Measurements from ENCODE around the gene PROCR. TPM values are rescaled to one million over a fixed set of nuclear protein-coding genes. Genes with fewer than 3 reads are reported as not detected.
"Not testable (repeated sequence)": the region's sequence is repeated elsewhere in the genome, so short reads cannot be mapped to it uniquely, and the experiment has no call there.

Gene PROCR
- total RNA-seq, result 9.5 TPM
- long read RNA-seq, transcript PROCR-201 (4 exons, 1,348 nt), result major isoform, 6 of 16 reads
- long read RNA-seq, partial matches to known transcripts, result 2 of 16 reads
- long read RNA-seq, other reads (novel, unspliced or antisense), result 8 of 16 reads

DNA sequence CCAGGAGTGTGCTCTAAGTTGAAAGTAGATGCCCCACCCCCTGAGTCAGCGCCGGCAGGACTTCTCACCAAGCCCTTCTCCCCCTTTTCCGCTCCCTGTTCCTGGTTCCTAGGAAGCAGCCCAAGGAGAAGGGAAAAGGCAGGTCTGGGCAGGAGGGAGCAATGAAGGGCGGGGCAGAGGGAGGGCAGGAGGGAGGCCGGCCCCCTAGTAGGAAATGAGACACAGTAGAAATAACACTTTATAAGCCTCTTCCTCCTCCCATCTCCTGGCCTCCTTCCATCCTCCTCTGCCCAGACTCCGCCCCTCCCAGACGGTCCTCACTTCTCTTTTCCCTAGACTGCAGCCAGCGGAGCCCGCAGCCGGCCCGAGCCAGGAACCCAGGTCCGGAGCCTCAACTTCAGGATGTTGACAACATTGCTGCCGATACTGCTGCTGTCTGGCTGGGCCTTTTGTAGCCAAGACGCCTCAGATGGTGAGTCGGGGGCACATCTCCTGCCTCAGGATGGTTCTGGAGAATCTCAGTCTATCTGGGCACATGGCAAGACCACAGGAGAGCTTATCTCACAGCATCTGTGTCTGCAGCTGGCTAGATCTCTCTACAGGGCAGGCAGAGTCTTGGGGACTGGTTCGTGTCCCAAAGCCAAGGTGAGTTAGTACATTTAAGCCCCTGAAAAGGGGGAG lies at the start of gene PROCR:
PROCR (plus strand) TSS at position 320 of the 681 bp plus-strand sequence; CDS start at position 403, 83 bp downstream.
- intact Hi-C loops (cut with micrococcal nuclease), result no loop called here
- DNase-seq, result peak; percentile 85
- peak; percentile 96 for ATAC-seq

- ATAC-seq, result no peak
- intact Hi-C loops (cut with micrococcal nuclease), result no loop called here
- DNase-seq, result no peak
These were observed 49.0 kb upstream of the PROCR start for GRCh38 chr20:35122756-35123405.

DNA sequence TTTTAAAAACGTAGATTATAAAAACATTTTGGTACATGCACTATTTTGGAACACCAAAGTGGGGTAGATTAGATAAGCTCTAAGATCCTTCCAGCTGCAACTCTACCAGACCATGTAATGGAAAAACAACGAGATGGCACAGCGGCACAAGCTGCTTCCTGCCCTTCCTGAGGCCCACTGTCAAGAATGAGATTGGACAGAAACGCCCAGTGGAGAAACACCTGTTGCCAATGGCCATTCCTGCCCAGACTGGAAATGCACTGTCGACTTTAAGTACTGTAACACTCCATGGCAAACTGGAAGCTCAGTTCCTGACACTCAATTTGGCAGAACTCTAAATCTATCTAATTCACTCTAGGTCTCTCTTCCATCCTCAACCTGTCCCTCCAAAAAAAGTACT lies 46.1 kb upstream of the PROCR start:
- DNase-seq (no peak), ATAC-seq (peak; percentile 25)
- intact Hi-C loops (cut with micrococcal nuclease), result no loop called here

DNA sequence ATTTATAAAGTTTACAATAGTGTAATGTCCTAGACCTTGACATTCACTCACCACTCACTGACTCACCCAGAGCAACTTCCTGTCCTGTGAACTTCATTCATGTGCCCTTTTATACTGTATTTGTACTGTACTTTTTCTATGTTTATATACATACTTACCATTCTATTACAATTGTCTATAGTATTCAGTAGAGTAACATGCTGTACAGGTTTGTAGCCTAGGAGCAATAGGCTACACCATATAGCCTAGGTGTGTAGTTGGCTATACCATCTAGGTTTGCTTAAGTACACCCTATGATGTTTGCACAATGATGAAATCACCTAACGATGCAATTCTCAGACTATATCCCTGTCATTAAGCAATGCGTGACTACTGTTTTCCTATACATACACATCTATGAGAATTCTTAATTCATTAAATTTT lies 42.2 kb upstream of the PROCR start:
- DNase-seq, result no peak
- intact Hi-C loops (cut with micrococcal nuclease), result no loop called here
- ATAC-seq, result no peak

DNA sequence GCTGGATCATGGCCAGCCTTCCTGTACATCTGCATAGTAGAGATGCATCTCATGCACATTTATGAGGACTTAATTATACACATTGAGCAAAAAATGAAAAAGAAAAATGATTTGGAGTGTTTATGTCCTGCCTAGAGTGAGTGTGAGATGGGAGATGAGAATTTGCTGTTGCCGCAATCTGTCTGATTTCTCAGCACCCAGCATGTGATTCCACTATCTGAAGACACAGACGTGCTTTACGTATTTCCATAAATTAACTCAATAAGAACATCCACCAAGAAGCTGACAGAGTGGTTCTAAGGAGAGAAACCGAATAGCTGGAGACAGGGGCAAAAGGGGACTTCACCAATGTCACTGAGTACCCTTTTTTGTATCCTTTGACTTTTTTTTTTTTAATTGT lies 39.9 kb upstream of the PROCR start:
- ATAC-seq (no peak), DNase-seq (no peak)

DNA sequence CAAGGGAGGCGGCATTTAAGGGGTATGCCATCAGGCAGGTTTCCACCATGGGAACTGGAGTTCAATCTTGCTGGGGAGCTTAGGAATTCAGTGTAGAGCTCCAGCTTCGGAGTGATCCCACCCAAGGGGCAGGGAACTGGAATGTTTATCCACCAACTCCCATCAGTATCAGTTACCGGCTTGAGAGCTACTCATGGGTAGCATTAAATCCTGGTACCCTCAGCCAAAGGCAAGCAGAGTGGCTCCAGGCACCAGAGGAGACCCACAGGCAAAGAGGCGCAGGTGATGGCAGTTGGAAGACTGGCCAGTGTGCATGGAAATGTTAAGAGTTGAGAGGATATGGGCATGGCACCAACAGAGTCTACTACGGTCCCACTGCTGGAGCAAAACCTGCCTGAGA lies 38.8 kb upstream of the PROCR start:
- intact Hi-C loops (cut with micrococcal nuclease), result no loop called here
- no peak for DNase-seq
- ATAC-seq, result no peak

More for the DNA sequence above, 39.9 kb upstream of the PROCR start:
- intact Hi-C loops (cut with micrococcal nuclease), result no loop called here

DNA sequence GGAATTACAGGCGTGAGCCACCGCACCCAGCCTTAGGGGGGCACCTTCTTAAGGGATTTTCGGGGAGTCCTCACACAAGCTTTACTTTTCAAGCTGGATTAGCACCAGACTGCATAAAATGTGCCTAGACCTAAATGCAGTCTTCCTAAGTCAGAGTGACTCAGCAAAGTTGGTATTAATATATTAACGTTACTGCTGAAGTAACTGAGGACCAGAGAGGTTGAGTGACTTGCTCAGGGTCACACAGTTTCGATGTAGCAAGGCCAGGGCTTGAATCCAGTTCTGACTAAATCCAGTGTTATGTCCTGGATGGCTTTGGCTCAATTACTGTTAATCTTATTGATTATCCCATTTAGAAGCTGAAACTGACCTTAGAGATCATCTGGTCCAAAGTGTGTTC lies 38.1 kb upstream of the PROCR start:
- no peak for DNase-seq
- no peak for ATAC-seq
- intact Hi-C loops (cut with micrococcal nuclease), result no loop called here

DNA sequence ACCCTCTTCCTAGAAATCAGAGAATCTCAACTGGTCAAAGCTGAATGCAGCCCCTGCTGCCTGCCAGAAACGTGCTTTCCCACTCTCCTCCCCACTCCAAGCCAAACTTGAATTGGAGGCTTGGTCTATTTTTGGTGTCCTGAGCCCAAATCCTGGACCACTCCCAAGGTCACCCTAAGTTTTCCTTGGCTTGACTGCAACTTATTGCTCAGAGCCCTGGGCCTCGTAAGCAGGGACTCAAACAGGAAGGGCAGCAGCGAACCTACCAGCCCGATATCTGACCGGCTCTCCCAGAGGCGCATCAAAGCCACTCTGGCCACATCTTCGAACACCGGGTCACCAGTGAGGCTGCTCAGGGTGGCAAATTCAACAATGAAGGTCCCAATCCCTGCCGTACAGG lies 37.4 kb upstream of the PROCR start:
- peak; percentile 37 for DNase-seq
- ATAC-seq, result peak; percentile 33
- intact Hi-C loops (cut with micrococcal nuclease), result no loop called here

DNA sequence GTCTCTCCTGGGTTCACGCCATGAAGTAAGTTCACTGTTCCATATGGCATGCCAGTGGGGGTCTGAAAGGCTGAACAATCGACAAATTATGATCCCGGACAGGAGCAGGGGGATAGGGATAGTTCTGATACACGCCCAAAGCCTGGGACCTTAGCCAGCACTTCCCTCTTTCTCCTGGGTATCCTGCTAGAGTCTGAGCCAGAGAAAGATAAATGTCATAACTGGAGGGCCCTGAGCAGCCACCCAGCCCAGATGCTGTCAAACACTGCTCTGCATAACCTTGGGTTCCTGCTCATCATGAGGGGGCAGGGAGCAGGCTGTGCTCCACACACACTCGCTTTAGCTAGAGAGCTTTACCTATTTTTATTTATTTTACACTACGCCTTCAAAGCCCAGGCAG lies 37.0 kb upstream of the PROCR start:
- DNase-seq (peak; percentile 67), ATAC-seq (peak; percentile 78)
- intact Hi-C loops (cut with micrococcal nuclease), result no loop called here

- ATAC-seq, result peak; percentile 80
- DNase-seq, result peak; percentile 36
- intact Hi-C loops (cut with micrococcal nuclease), result no loop called here
These were observed 35.8 kb upstream of the PROCR start for GRCh38 chr20:35135867-35136586.

DNA sequence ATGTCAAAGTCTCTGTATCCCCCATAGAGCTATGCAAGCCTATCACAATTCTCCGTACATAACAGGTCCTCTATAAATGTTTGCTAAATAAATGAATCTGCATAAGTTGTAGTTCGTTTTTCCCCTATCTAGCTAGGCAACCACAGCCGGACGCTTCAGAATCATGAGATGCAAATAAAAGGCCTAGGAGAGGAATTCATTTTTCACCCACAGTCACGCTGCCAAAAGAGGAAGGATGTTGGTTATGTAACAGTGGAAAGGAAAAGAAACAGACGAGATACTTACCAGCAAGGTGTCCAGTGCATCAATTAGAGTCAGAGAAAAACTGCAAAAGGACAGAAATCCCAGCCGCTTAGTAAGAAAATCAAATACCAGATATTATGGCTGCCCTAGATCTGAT lies 27.2 kb upstream of the PROCR start:
- intact Hi-C loops (cut with micrococcal nuclease), result loop anchor here (2.0 to 10.0 kb wide), 2 partner anchors 50 to 64 kb away; partner anchors contain the start of gene TRPC4AP
- ATAC-seq (no peak), DNase-seq (no peak)

DNA sequence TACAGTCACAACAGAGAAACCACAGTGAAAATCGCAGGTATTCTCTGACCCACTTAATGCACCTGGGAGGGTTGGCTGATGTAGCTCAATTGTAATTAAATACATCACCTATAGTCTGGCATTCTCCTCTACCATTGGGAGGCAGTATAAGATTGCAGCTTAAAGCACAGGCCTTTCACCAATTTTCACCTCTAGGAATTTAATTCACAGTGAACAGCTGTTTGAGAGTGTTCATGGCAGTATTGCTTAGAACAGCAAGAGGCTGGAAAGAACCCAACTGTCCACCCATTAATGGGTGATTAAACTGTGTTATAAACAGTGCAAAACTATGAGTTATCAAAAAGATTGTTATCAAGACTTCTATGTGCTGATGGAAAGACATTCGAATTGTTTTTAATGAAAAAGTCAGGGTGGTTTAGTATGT lies 26.7 kb upstream of the PROCR start:
- peak; percentile 47 for ATAC-seq
- DNase-seq, result no peak
- intact Hi-C loops (cut with micrococcal nuclease), result loop anchor here (2.0 to 10.0 kb wide), 2 partner anchors 50 to 64 kb away; partner anchors contain the start of gene TRPC4AP

DNA sequence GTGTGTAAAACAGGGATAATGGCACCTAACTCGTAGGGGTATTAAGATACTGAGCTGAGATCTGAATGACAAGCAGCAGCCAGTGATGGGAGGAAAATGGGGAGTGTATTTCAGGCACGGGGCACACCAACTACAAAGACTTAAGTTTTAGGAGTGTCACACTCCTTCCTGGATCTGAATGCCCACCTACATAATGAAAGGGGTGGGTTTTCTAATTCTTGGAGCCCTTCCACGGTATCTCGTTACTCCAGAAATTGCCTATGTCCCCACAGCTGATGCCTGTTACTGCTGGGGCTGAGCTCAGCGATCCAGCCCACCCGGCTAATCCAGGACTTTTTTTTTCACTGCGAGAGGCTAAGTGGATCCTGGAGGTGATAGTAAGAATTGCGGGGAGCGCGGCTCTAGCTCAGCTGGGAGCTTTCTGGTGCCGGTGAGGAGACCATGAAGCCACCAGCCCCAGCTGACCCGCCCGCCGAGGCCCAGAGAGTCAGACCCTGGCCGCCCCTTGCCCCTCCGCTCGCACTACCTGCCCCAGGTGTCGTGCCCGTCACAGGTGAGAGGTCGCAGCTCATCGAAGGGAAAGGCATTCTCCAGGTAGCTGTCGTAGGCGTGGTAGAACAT lies 25.5 kb upstream of the PROCR start:
- intact Hi-C loops (cut with micrococcal nuclease), result loop anchor here (10.0 kb wide), 1 partner anchor 52 kb away; the partner anchor contains the start of gene TRPC4AP
- ATAC-seq (peak; percentile 14), DNase-seq (peak; percentile 44)

GRCh38 chr20:35146920-35147574 lies 24.8 kb upstream of the PROCR start, which contains the start of gene EDEM2:
Gene EDEM2, minus strand, starts transcription at chr20:35147336. Its CDS starts 78 bp downstream, at chr20:35147258.
- intact Hi-C loops (cut with micrococcal nuclease), result loop anchor here (10.0 kb wide), 1 partner anchor 52 kb away; the partner anchor contains the start of gene TRPC4AP
- ATAC-seq (peak; percentile 93), DNase-seq (peak; percentile 96)

GRCh38 chr20:35147575-35148071 lies 24.2 kb upstream of the PROCR start:
- DNase-seq, ATAC-seq: not testable (repeated sequence)
- intact Hi-C loops (cut with micrococcal nuclease), result loop anchor here (10.0 kb wide), 1 partner anchor 53 kb away; the partner anchor contains the start of gene TRPC4AP

DNA sequence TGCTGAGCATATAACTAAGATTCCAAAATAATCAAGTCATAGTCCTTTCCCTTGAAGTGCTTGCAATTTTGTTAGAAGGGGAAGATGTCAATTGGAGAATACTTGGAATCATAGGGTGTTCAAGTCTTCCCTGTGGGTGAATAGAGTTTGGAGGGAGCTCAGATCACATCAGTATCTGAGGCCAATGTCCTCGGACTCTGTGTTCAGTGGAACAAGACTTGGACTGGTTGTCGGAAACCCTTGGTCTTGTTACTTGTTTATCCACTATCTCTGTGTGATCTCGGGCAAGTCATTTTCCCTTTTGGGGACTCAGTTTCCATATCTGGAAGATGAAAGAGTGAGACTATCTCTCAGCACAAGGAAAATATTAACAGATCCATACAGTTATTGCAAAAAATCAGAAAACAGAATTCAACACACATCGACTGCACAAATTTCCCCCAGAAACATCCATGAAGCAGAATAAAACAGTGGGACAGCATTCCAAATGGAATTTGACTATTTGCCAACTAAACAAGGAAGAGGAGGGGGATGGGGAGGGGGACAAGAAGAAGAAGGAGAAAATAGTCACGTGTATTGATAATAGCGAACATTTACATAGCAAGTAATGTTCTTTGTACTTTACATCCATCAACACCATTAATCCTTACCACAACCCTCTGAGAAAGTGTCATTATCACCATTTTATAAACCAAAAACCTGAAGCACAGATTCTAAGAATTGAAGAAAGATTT lies 20.9 kb upstream of the PROCR start:
- intact Hi-C loops (cut with micrococcal nuclease), result no loop called here

DNA sequence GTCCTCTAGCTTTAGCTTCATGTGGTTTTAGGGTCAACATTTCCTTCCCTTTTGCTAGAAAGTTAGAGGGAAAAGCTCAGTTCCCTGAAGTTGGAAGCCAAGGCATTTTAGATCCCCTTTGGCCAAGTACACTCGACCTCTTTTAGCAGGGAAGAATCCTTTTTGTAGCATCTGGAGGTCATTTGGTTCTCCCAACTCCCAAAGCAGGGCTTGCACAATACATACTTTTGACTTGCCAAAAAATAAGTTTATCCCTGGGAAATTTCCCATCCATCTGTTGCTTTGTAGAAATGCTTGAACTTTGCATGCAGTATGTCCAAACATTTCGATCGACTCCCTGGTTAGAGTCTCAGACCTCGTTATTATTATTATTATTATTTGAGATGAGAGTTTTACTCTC lies 20.1 kb upstream of the PROCR start:
- ATAC-seq, result peak; percentile 80
- intact Hi-C loops (cut with micrococcal nuclease), result no loop called here

More for the DNA sequence above, 20.9 kb upstream of the PROCR start:
- DNase-seq (no peak), ATAC-seq (no peak)

DNA sequence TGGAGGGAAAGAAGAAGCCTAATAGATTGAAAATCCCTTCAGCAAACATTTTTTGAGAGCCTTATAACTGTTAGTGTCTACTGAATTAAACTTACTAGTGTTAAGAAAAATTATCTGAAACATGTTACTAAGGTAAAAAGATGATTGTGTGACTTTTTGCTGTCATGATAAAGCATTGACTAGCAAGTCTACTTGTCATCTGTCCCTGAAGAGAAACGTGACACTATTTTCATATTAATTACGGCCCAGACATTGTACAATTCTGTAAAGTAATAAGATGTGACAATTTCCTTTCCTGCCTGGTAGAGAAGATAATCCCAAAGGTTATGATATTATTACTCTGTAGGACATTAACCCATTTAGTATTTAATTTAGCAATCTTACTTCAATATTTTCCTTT lies 15.9 kb upstream of the PROCR start:
- ATAC-seq, result no peak
- DNase-seq, result no peak
- intact Hi-C loops (cut with micrococcal nuclease), result no loop called here

More for the DNA sequence above, 20.1 kb upstream of the PROCR start:
- no peak for DNase-seq

All from left ventricle myocardium superior (tissue), 1 donor.